ENCODE measurements around the gene OR6C70.

DNA sequence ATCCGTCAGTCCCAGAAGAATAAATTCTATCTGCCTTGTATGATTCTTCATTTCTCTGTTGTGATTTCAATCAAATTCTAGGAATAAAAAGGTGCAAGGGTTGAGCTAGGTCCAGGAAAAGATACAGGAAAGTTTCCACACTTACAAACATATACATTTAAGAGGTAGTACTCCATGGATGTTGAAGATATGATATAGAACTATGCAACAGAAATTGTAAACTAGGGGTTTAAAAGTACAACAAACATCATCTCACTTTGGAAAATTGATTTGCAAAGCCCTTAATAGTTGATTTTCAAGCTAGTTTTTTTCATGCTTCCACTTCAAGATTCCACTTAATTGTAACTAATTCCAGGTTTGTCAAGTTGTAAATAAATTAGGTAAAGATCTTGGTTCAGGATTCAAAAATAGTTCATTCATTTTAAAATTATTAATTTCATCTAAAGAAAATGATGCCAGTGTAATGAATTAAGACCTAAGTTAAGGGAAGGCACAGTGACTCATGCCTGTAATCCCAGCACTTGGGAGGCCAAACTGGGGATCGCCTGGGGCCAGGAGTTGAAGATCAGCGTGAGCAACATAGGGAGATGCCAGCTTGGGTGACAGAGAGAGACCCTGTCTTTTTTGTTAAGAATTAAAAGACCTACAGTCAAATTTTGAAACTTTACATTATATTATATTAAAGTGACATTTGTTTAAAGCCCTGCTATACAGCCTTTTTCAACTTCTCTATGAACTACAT, at the start of gene OR6C70:
- TF ChIP-seq CTCF (IDR thresholded peaks at IDR 0.05) (no peak), POLR2A (IDR thresholded peaks at IDR 0.05) (no peak)
